Raji (cell line): Measurements from ENCODE around the gene VGLL4.

Experiments
- POLR2A ChIP-seq: IDR thresholded peaks from 2 replicates; pipeline ENCODE4 v1.6.1; 2011; ENCODE audit warnings: low read depth, low read length, control low read depth; ENCODE audit not compliant: insufficient read depth

Gene VGLL4

DNA sequence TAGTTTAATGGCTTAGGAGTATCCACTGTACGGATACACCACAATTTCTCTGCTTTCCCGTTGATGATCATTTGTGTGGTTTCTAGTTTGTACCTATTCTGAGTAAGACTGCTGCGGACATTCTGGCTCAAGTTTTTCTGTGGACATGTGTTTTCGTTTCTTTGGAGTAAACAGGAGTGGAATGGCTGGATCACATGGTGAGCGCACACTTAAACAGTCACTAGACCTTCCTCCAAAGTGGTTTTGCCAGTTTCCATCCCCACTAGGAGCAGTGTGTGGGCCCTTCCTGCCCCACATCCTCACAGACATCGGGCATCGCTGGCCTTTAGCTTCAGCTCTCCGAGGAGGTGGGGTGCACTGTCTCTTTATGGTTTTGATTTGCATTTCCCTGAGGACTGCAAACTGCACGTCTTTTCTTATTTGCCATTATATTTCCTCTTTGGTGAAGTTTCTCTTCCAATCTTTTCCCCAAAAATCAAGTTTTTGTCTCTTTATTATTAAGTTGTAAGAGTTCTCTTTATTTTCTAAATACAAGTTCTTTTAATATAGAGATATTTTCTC lies 94.1 kb downstream of the VGLL4 start:
- TF ChIP-seq POLR2A = no peak

DNA sequence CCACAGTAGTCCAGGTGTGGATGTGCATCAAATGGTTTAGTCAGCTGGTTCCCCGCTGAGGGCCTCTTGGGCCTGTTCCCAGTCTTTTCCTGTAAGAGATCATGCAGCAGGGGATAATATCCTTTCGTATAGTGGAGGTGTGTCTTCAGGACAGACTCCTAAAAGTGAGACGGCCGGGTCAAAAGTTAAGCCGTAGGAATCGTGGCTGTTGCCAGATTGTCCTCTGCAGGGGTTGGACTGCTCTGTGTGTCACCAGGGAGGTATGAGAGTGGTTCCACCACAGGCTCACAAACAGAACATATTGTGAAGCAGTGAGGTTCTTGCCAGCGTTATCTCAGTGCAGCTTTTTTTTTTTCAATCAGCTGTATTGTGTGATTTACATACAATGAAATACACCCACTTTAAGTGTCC lies 95.0 kb downstream of the VGLL4 start:
- no peak for TF ChIP-seq POLR2A

DNA sequence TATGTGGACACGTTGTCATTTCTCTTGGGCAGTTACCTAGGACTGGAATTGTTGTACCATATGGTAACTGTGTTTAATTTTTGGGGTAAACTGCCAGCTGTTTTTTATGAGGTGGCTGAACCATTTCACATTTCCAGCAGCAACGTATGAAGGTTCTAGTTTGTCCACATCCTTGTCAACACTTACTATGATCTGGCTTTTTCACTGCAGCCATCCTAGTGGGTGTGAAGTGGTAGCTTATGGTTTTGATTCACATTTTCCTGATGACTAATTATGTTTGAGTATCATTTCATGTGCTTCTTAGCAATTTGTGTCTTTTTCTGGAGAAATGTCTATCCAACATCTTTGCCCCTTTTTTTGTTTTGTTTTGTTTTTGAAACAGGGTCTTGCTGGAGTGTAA lies 96.2 kb downstream of the VGLL4 start:
- TF ChIP-seq POLR2A = no peak

DNA sequence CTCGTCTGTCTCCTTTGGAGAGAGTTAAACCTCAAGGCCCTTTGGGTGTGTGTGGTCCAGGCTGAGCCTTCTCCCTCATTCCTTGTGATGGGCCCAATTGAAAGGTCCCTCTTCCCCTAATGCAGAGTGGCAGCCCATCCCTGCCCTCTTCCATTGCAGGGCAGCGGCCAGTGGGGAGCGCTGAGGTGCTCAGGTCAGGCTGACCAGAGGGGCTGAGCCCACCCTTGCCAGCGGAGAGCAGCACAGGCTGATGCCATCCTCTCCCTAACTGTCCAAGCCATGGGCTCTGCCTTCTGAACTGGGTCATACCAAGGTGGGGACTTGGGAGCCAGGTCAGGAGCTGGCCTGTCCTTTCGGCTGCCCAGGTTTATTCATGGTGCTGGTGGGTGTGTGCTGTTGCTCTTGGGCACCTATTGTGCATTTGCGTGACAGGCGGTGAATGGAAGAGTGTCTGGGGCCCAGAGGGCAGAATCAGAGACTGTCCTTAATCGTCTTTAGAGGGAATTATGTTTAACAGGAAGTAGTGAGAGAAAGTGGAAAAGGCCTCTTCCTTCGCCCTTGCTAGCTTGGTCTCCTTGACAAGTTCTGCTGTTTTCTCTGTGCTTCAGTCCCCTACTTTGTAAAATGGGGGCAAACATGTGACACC lies 96.9 kb downstream of the VGLL4 start:
- no peak for TF ChIP-seq POLR2A

DNA sequence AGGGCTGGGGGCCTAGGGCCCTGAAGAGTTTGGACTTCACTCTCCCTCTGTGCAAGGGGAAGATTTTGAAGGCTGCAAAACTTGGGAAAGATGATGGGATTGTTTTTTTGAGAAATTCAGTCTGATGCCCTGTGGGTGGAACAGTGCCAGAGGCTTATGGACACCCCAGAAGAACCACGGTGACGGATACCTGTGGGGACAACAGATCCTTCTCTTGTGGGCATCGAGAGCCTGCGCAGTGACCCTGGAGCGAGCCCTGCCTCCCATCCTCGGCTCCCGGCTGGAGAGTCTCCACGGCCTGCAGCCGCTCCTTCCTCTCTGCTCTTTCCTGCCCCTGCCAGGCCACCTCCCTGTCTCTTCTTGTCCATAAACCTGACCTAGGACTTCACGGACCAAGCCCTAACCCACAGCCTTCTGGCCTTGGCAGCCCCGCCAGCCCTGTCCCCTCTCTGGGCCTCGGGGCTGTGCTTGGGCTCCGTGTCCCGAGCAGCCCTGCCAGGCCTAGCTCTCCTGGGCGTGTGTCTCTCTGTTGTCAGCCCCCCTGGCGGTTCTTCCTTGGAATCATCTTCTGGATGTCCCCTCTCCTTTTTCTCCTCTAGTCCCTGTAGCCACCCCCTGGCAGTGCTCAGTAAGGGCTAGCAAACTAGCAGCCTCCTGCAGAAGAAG lies 98.4 kb downstream of the VGLL4 start:
- no peak for TF ChIP-seq POLR2A

DNA sequence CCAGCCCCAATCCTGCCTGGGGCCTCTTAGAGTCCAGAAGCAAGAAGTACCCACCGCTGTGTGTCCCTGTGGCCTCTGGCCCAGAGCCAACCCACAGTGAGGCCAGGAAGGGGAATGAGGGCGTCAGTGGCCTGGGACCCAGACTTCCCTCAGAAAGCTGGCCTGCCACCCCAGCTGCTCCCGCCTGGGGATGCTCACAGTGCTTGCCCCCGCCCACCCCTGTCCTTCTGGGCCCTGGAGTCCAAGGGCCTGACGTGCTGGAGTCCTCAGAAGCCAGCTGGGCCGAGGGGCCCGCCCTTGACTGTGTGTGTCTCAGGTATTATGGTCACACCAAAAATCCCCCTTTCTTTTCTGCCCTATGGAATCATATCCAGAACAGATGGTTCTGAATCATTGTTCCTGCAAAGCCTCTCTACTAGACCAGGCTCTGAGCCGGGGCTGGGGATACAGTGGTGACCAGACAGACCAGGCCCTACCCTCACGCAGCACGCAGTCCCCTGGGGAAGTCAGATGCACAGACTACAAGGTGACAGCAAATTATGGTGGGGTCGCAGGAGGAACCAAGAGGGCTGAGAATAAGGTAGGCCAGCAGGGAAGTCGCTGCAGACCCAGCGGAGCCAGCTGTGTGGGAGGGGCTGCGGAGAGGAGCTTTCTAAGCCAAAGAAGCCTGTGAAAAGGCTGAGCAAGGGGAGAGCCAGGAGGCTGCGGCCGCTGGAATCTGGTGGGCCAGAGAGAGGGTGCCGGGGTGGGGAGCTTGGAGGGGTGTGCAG lies 99.1 kb downstream of the VGLL4 start:
- no peak for TF ChIP-seq POLR2A

DNA sequence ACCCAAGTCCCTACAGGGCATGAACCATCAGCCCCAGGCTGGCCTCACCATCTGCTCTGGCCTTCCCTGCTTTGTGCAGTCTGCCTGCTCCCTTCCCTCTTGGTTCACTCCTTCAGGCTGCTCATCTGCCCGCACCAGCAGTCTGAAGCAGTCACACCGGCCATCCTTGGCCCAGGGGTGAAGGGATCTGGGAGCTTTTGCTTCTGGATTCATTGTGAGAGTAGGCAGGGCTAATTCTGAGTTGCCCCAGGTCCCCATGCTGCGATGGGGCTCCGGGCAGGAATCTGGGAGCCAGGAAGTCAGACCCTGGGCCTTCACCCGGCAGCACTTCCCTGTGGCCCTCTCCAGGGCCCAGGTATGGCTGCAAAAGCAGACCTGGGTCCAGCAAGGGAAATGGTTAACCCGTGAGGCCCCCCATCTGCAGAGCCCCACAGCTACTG lies 99.7 kb downstream of the VGLL4 start:
- TF ChIP-seq POLR2A = no peak

DNA sequence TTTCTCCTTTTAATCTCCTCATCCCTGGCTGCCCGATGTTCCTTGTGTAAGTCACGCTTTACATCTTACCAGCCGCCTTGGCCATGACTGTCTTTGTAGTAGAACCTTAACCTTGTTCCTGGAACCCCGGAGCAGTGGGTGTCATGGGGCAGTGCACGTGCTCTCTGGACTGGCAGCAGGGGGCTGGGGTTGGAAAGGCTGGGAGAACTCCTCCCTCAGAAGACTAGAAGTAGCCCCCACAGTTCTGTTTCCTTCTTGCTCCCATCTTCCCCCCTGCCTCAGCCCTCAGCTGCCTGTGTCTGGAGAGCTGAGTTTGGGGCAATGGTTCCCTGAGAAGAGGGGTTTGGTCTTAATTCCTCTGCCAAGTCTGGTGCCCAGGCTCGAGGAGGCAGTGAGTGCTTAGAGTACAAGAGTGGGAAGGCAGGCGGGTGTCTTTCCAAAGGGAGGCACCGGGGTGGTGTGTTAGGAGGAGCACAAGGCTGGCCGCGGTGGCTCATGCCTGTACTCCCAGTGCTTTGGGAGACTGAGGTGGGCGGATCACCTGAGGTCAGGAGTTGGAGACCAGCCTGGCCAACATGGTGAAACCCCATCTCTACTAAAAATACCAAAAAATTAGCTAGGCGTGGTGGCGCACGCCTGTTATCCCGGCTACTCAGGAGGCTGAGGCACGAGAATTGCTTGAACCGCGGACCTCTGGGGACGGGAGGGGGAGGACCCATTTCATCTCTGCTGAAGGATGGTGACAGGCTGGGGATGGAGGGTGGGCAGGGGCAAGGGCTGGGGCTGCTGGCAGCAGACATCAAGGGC lies 100.4 kb downstream of the VGLL4 start:
- TF ChIP-seq POLR2A = no peak

DNA sequence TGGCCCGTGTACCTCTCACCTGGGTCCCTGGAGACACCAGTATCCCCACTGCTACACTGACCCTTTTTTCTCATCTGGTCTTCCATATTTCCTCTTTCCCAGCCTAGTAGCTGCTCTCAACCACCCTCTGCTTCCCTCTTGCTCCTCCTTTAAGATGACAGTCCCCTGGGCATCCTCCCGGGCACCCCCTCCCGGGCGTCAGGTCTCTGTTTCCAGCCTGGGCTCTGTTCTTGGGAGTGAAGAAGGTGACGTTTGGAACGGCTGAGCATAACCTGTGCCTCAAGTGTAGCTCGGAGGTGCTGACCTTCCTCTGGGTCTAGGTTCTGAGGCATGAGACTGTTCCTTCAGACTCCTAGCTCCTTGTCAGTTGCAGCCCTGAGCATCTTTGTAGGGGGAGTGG lies 101.2 kb downstream of the VGLL4 start:
- no peak for TF ChIP-seq POLR2A

DNA sequence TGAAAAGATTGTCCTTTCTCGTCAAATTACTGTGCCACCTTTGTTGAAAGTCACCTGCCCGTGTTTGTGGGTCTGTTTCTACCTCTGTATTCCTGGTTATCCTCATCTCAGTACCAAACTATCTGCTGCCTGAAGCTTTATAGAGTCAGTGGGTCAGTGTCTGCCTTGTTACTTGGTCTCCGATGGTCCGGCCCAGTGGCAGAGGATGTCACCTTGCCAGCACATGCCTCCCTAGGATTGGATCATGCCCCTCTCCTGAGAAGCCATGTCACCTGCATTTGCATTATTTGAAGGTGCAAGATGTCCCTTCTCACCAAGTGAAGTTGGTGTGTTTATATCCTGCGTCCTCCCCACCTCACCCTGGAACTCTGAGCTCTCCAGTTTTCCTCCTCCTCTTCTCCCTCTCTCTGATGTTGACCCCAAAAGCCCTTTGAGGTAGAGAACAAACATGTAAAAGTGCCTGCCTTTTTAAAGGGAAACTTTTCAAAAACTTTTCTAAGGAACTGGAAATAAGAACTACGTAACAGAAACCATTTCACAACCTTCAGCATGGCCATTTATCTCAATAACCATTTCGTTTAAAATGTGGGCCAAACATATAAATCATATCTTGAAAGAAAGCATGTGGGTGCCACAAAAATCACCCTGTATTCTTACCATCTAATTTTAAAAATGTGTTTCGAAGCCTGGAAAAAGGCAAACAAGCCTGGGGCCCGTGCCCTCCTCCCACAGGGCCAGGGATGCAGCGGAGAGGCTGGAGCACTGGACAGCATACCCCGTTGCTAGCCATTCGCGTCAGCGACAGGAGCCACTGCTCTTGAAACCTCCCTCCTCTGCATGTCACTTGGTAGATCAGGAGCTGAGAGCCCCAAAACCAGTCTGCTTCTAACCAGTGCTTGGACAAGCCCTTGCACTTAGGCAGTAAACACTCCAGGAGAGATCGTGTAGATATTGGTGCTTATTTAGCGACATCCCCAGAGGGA lies 102.1 kb downstream of the VGLL4 start:
- no peak for TF ChIP-seq POLR2A

DNA sequence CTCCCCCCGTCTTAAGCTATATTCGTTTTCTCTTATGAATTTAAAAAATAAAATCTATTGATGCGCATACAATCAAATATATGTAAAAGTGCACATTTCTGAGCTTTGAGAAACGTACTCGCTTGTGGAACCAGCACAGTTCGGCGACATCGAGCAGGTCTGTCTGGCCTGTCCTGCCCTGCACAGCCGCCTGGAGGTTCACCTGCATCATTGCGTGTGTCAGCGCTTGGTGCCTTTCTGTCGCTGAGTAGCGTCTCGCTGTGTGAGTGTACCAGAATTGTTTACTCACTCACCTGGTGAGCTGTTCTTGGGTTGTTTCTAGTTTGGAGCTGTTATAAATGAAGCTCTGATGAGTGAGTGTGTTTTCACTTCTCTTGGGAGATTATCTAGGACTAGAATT lies 104.0 kb downstream of the VGLL4 start:
- no peak for TF ChIP-seq POLR2A

DNA sequence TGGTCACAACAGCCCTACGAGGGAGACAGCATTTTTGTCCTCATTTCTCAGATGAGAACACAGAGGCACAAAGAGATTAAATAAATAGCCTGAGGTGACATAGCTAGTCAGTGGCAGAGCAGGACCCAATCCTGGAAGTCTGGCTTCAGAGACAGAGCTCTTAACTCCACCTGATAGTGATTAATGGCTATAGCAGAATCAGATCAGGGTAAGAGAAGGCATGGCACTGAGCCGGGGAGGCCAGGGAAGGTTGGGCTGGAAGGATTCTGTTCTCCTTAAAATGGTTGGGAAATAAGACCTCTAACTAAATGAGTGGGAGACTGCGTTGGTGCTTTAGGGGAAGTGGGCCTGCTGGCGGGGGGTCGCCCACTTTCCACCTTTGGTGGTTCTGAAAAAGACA lies 104.5 kb downstream of the VGLL4 start:
- no peak for TF ChIP-seq POLR2A

DNA sequence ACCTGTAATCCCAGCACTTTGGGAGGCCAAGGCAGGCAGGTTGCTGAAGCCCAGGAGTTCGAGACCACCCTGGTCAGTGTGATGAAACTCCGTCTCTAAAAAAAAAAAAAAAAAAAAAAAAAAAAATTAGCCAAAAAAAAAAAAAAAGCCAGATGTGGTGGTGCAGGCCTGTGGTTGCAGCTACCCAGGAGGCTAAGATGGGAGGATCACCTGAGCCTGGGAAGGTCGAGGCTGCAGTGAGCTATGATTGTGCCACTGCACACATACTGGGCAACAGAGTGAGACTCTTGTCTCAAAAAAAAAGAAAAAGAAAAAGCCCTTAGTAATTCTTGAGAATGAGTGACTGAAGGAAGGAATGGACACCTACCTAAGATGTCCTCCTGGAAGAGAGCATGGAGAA lies 105.1 kb downstream of the VGLL4 start:
- TF ChIP-seq POLR2A = no peak

DNA sequence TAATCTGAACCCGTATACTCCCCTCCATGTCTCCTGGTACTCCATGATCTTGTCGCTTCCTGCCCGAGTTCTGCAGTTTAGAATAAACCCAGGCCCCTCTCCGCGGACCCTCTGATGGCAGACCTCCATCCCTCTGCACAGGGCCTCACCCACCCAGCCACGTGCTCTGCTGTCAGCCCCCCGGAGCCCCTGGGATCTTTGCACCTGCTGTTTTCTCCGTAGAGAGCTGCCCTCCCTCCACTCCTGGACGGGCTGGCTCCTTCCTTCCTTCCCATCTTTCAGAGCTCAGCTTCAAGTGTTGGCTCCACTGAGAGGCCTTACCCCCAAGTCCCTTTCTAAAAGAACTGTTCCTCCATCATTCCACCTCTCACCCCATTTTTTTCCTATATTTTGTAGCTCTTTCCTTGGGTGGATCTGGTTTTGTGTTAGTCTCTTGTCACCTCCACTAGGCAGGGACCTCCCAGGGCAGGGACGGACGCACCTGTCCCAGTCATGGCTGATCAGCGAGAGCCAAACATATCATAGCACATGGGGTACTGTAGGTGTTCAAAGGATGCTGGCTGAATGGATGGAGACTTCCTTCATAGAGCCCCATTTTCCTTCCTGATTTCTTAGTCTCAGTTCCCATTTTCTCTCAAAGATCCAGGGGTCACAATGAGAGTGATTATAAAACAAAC lies 106.6 kb downstream of the VGLL4 start:
- no peak for TF ChIP-seq POLR2A
